ENCODE results near the gene B3GNT8. TPM values are rescaled to one million over a fixed set of nuclear protein-coding genes. Genes with fewer than 3 reads are reported as not detected.
"Not testable (repeated sequence)": the region's sequence is repeated elsewhere in the genome, so short reads cannot be mapped to it uniquely, and the experiment has no call there.

Gene B3GNT8
- total and polyA plus RNA-seq, 2 experiments from 2014 or later: 0.71 to 1.8 TPM

DNA sequence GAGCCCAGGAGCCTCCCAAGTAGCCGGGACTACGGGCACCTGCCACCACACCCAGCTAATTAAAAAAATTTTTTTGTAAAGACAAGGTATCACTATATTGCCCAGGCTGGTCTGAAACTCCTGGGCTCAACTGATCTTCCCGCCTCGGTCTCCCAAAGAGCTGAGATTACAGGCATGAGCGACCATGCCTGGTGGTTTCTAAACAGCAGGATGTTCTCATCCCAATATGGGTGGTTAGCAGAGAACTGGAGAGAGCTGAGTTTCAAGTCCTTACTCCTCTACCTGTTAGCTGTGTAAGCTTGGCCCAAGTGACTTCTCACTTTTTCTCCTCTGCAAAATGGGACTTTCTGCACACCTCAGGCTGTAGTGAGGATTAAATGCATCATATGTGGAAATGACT, 42.8 kb downstream of the B3GNT8 start:
- Histone ChIP-seq H4K20me1 (replicated peaks; ENCODE audit: insufficient read depth) (peaks cover 5% of the 10 kb centered on the region; the same call in 1 of the 2 replicates), H3K4me2 (no peak overlapping the region), H3K4me1 (ENCODE audit: insufficient read depth) (no peaks in the 10 kb centered on the region), H3K4me3 (no peak overlapping the region), H3K9me2 (ENCODE audit: insufficient read depth) (no peaks in the 10 kb centered on the region), H3F3A (replicated peaks; ENCODE audit: low read depth) (0 out of 2 replicates have a peak, but pooled peaks cover 4% of the 10 kb centered on the region), H3K27ac (ENCODE audit: low read depth) (no peak overlapping the region), H3K27me3 (ENCODE audit: insufficient read depth) (no peaks in the 10 kb centered on the region), H3K36me3 (ENCODE audit: insufficient read depth) (0 out of 2 replicates have a peak, but pooled peaks cover 3% of the 10 kb centered on the region), H3K79me2 (replicated peaks; ENCODE audit: insufficient read depth) (no peaks in the 10 kb centered on the region), H2AFZ (no peak overlapping the region)
- peaks cover 3% of the 10 kb centered on the region for H3K27me3 Mint-ChIP-seq (ENCODE audit: insufficient read depth, low read depth, poor library complexity)
- H3K4me3 Mint-ChIP-seq: no peak overlapping the region
- H3K36me3 Mint-ChIP-seq (ENCODE audit: low read depth): peaks cover 21% of the 10 kb centered on the region
- H3K4me1 Mint-ChIP-seq: no peaks in the 10 kb centered on the region
- H3K9me3 Mint-ChIP-seq: peaks cover 3% of the 10 kb centered on the region; the same call in 1 of the 3 replicates
- ATAC-seq (no peak), DNase-seq (ENCODE audit: low spot score) (no peak)
- no peak overlapping the region for H3K27ac Mint-ChIP-seq
- TF ChIP-seq, protein P1, sequence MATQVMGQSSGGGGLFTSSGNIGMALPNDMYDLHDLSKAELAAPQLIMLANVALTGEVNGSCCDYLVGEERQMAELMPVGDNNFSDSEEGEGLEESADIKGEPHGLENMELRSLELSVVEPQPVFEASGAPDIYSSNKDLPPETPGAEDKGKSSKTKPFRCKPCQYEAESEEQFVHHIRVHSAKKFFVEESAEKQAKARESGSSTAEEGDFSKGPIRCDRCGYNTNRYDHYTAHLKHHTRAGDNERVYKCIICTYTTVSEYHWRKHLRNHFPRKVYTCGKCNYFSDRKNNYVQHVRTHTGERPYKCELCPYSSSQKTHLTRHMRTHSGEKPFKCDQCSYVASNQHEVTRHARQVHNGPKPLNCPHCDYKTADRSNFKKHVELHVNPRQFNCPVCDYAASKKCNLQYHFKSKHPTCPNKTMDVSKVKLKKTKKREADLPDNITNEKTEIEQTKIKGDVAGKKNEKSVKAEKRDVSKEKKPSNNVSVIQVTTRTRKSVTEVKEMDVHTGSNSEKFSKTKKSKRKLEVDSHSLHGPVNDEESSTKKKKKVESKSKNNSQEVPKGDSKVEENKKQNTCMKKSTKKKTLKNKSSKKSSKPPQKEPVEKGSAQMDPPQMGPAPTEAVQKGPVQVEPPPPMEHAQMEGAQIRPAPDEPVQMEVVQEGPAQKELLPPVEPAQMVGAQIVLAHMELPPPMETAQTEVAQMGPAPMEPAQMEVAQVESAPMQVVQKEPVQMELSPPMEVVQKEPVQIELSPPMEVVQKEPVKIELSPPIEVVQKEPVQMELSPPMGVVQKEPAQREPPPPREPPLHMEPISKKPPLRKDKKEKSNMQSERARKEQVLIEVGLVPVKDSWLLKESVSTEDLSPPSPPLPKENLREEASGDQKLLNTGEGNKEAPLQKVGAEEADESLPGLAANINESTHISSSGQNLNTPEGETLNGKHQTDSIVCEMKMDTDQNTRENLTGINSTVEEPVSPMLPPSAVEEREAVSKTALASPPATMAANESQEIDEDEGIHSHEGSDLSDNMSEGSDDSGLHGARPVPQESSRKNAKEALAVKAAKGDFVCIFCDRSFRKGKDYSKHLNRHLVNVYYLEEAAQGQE (IDR thresholded peaks at IDR 0.05; ENCODE audit: unreplicated experiment): no peak
- TF ChIP-seq POLR2AphosphoS5 (IDR thresholded peaks at IDR 0.05; ENCODE audit: low read depth): no peak
- no peak for TF ChIP-seq CREB1 (CRISPR knock-in tag; IDR thresholded peaks at IDR 0.05; ENCODE audit: low read depth)
- TF ChIP-seq, protein P2, sequence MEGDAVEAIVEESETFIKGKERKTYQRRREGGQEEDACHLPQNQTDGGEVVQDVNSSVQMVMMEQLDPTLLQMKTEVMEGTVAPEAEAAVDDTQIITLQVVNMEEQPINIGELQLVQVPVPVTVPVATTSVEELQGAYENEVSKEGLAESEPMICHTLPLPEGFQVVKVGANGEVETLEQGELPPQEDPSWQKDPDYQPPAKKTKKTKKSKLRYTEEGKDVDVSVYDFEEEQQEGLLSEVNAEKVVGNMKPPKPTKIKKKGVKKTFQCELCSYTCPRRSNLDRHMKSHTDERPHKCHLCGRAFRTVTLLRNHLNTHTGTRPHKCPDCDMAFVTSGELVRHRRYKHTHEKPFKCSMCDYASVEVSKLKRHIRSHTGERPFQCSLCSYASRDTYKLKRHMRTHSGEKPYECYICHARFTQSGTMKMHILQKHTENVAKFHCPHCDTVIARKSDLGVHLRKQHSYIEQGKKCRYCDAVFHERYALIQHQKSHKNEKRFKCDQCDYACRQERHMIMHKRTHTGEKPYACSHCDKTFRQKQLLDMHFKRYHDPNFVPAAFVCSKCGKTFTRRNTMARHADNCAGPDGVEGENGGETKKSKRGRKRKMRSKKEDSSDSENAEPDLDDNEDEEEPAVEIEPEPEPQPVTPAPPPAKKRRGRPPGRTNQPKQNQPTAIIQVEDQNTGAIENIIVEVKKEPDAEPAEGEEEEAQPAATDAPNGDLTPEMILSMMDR (conservative IDR thresholded peaks at IDR 0.05; ENCODE audit: low read depth in 2 of 2): no peak
- no peak for TF ChIP-seq ZNF114 (CRISPR knock-in tag; IDR thresholded peaks at IDR 0.05)
- no peak for TF ChIP-seq EZH2 (IDR thresholded peaks at IDR 0.05; ENCODE audit: low read depth, unreplicated experiment)

DNA sequence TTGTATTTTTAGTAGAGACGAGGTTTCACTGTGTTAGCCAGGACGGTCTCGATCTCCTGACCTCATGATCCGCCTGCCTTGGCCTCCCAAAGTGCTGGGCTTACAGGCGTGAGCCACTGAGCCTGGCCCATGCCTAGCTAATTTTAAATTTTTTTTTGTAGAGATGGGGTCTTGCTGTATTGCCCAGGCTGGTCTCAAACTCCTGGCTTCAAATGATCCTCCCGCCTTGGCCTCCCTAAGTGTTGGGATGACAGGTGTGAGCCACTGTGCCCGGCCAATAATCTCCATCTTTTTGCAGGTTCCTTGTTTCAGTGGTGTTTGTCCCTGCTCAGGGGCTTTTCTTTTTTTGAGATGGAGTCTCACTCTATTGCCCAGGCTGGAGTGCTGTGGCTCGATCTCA, 45.6 kb downstream of the B3GNT8 start:
- not testable (repeated sequence) for H3K4me3 Mint-ChIP-seq; H3K36me3 Mint-ChIP-seq (ENCODE audit: low read depth); H3K4me1 Mint-ChIP-seq

More for the DNA sequence above, 45.6 kb downstream of the B3GNT8 start:
- not testable (repeated sequence) for H3K4me2 ChIP-seq; H3K9me3 Mint-ChIP-seq; DNase-seq (ENCODE audit: low spot score); H3K27ac ChIP-seq (ENCODE audit: low read depth); H3K27ac Mint-ChIP-seq; H2AFZ ChIP-seq; H3K36me3 ChIP-seq (ENCODE audit: insufficient read depth); H3F3A ChIP-seq (replicated peaks; ENCODE audit: low read depth); H3K27me3 ChIP-seq (ENCODE audit: insufficient read depth); H3K4me1 ChIP-seq (ENCODE audit: insufficient read depth); H3K9me2 ChIP-seq (ENCODE audit: insufficient read depth); ATAC-seq; H4K20me1 ChIP-seq (replicated peaks; ENCODE audit: insufficient read depth); H3K79me2 ChIP-seq (replicated peaks; ENCODE audit: insufficient read depth); H3K4me3 ChIP-seq
- H3K27me3 Mint-ChIP-seq (ENCODE audit: insufficient read depth, low read depth, poor library complexity): peaks cover 12% of the 10 kb centered on the region

Data from GM23338 (cell line).